Small intestine (tissue), 7 donors: ENCODE measurements around the gene MAPK6. TPM values are rescaled to one million over a fixed set of nuclear protein-coding genes. Genes with fewer than 3 reads are reported as not detected.

Experiments used
- DNase-seq, 2 donors: peaks; one replicate each; pipeline versions ENCODE4 v3.0.0 to v3.0.0-alpha.2; 2013
- FAIRE-seq: peaks from 2 replicates; lab custom pipeline; 2012; peaks lifted over from hg19 to GRCh38; lab: Jason Lieb, UNC
- H3K27ac ChIP-seq, 3 donors: one replicate each; pipeline ENCODE4 v1.5.1; 2013; ENCODE audit warnings: low read length in 2 of 3, mild to moderate bottlenecking in 2 of 3, control low read depth in 1 of 3, inconsistent platforms in 1 of 3, low read depth in 1 of 3, moderate library complexity in 1 of 3
- H3K27me3 ChIP-seq, 3 donors: one replicate each; pipeline ENCODE4 v1.6.1; 2013; ENCODE audit warnings: low read length in 3 of 3, inconsistent platforms in 1 of 3; ENCODE audit not compliant: control insufficient read depth in 3 of 3, insufficient read depth in 3 of 3
- H3K36me3 ChIP-seq, 3 donors: one replicate each; pipeline ENCODE4 v1.6.1; 2013; ENCODE audit warnings: low read length in 3 of 3, inconsistent platforms in 1 of 3, low read depth in 1 of 3, mild to moderate bottlenecking in 1 of 3, moderate library complexity in 1 of 3; ENCODE audit not compliant: control insufficient read depth in 3 of 3, insufficient read depth in 2 of 3
- H3K4me1 ChIP-seq, 3 donors: one replicate each; pipeline ENCODE4 v1.6.1; 2013; ENCODE audit warnings: low read length in 2 of 3, inconsistent platforms in 1 of 3, low read depth in 1 of 3, mild to moderate bottlenecking in 1 of 3, moderate library complexity in 1 of 3; ENCODE audit not compliant: control insufficient read depth in 3 of 3, insufficient read depth in 2 of 3
- H3K4me3 ChIP-seq, 3 donors: one replicate each; pipeline ENCODE4 v1.5.1; 2013; ENCODE audit warnings: low read length in 3 of 3, control low read depth in 1 of 3, inconsistent platforms in 1 of 3, low read depth in 1 of 3, mild to moderate bottlenecking in 1 of 3, moderate library complexity in 1 of 3
- H3K9me3 ChIP-seq, 2 donors: one replicate each; pipeline ENCODE4 v1.6.1; 2013; ENCODE audit warnings: low read depth in 1 of 2, low read length in 1 of 2; ENCODE audit not compliant: control insufficient read depth in 2 of 2, insufficient read depth in 1 of 2
- whole genome bisulfite sequencing, 3 donors: extraction: QIAGEN DNeasy Blood & Tissue Kit; methylation state at CpG; one replicate each; pipeline ENCODE4 v1.1.7; 2013; 5-methylcytosine and 5-hydroxymethylcytosine counted together
- polyA plus RNA-seq, 4 donors: library from polyadenylated mRNA; stranded (reverse) in 3 of 4; unstranded in 1 of 4; fragments of 200-250 nt in 3 of 4; fragments of 120-200 nt in 1 of 4; gene quantifications; one replicate each; pipeline versions ENCODE4 v1.2.1 to v1.2.3, GENCODE V29; 2013
- donor health status: healthy with polysubstance abuse.
- donor health status: control.
- donor health status: control.
- donor health status: Bipolar disorder and iron deficiency.
- donor health status: healthy.

Gene MAPK6
- polyA plus RNA-seq, 4 donors = 15.5 to 52.8 (median 27.6) TPM

DNA sequence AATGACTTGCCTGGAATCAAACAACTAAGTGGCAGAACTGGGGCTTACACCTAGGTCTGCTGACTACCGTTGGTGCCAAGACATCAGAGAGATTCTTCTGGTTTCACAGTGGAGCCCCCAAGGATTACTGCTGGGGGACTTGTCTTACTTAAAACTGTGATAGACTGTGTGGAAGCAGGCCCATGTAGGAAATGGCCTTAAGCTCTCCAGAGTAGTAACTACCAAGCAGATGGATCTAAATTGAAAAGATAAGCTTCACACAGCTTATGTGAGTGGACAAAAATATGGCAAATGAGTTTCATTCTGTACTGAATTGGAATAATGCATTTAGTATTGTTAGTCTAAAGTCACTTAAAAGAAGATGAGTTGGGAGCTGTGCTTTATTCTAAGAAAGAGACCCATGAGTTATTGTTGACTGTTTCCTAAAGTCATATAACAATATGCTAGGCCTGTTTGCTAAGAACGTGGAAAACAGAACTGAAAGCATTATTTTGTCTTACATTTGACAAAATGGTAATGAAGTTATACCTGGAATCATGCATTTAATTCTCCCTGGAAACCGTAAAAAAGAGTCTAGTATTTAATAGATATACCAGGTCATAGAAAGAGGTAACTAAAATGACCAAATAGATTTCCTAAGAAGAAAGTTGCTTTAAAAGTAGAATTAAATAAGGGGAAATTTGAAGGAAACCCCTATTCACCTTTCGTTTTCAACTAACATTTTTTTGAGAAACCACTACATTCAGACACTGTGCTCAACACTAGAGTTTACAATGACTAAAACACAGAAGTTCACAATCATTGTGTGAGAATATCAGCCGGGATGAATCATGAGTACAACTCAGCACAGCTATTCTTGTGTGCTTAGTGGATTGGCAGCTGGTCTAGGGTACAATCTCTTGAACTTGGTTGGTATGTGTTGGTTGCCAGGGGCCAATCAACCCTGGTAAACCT lies 13.0 kb upstream of the MAPK6 start:
- Histone ChIP-seq H3K36me3 (no peaks in the 10 kb centered on the region), H3K27me3 (no peaks in the 10 kb centered on the region), H3K9me3 (no peaks in the 10 kb centered on the region), H3K4me1 (peaks cover 0 to 11% (median 10%) of the 10 kb centered on the region in 3 donors), H3K4me3 (no peak overlapping the region), H3K27ac (peak overlapping the region in 1 of 3 donors; percentile 32)
- DNase-seq = no peak
- WGBS, 3 donors = 57 to 71% (median 68%) methylated on average over 5 of the region's 5 CpGs
- no peak for FAIRE-seq

DNA sequence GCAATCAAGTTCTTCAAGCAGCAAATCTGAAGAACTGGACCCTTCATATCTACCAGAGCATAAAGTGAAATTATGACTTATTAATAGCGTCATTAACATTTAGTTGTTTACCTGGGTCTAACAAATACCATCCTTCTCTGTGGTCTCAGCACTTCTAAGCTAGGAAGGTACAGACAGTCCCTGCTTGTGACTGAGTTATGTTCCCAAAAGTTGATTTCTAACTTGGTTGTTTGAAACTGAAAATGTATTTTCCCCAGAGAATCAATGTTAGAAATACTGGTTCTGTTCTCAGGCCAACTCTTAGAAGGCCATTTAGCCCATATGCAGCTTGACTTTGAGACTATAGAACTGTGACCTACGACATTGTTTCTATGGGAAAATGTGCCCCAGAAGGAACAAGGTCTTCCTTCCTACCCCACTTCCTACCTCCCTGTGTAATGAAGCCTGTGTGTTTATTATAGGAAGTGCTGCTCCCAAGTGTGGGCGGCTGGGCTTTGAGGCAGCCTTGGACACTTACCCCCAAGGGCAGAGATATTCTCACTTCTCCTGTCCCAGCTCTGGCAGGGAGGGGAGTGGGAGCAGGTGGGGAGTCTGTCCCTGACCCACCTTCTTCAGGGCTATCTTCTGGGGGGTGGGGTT lies 12.2 kb upstream of the MAPK6 start:
- FAIRE-seq (no peak), DNase-seq (peak in 1 of 2 donors; percentile 49)
- peaks cover 0 to 11% (median 10%) of the 10 kb centered on the region in 3 donors for H3K4me1 ChIP-seq
- H3K27me3 ChIP-seq = no peaks in the 10 kb centered on the region
- H3K9me3 ChIP-seq = no peaks in the 10 kb centered on the region
- 71 to 77% (median 73%) methylated on average over 3 of the region's 3 CpGs for WGBS, 3 donors
- no peak overlapping the region for H3K4me3 ChIP-seq
- peak overlapping the region in 1 of 3 donors; percentile 32 for H3K27ac ChIP-seq
- H3K36me3 ChIP-seq = no peaks in the 10 kb centered on the region

DNA sequence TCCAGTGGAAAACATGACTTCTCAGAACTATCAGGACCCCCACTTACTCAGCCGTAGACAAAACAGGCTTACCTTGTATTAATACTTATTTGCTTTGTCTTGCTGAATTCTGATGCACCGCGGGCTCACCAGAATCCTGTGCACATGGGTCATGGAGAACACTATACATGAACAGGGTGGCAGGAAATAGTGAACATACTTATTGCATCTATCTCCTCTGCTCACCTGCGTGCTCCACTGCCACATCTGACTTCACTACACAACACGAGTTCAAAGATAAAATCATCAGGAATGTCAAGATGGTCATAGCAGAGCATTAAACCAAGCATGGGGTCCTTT lies 10.7 kb upstream of the MAPK6 start:
- DNase-seq = no peak
- no peak for FAIRE-seq
- H3K4me1 ChIP-seq = peaks cover 0 to 11% (median 10%) of the 10 kb centered on the region in 3 donors
- no peak overlapping the region for H3K4me3 ChIP-seq
- WGBS, 3 donors = 87 to 91% (median 89%) methylated on average over 5 of the region's 5 CpGs
- no peaks in the 10 kb centered on the region for H3K27me3 ChIP-seq
- no peaks in the 10 kb centered on the region for H3K36me3 ChIP-seq
- H3K9me3 ChIP-seq = no peaks in the 10 kb centered on the region
- H3K27ac ChIP-seq = no peak overlapping the region

DNA sequence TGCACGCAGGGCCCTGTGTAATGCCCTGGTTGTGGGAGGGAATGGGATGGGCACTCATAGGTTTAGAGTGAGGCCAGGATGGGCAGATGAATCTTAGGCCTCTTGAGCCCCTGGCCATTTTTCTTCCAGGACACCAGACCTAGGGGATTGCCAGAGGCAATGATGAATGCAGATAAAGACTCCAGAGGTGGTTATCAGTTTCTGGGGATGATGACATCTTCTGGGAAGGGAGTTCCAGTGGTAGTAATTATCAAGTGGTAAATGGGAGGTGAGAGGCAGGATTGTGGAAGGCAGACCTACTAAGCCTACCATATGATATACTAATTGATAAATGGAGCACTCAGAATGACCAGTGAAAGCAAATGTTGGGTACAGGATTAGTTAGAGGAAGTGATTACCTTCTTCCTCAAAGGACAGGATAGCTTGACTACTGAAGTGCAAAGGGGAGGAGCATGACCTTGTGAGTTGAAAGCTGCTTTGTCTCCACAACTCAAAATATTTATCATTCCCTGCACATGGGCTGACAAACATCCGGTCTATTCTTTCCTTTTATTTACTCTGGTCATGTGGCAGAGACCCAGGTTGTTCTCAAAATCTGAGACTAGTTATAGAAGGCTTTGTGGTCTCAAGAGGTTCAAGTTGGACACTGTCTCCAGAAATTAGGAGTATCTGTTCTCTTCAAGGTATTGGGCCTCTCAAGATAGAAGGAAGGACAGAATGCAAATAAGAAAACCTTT lies 10.2 kb upstream of the MAPK6 start:
- 71 to 88% (median 80%) methylated on average over 2 of the region's 2 CpGs for WGBS, 3 donors
- no peaks in the 10 kb centered on the region for H3K36me3 ChIP-seq
- no peaks in the 10 kb centered on the region for H3K9me3 ChIP-seq
- no peak for DNase-seq
- H3K4me1 ChIP-seq = peaks cover 0 to 11% (median 10%) of the 10 kb centered on the region in 3 donors
- FAIRE-seq = no peak
- H3K27me3 ChIP-seq = no peaks in the 10 kb centered on the region
- H3K27ac ChIP-seq = no peak overlapping the region
- H3K4me3 ChIP-seq = no peak overlapping the region

DNA sequence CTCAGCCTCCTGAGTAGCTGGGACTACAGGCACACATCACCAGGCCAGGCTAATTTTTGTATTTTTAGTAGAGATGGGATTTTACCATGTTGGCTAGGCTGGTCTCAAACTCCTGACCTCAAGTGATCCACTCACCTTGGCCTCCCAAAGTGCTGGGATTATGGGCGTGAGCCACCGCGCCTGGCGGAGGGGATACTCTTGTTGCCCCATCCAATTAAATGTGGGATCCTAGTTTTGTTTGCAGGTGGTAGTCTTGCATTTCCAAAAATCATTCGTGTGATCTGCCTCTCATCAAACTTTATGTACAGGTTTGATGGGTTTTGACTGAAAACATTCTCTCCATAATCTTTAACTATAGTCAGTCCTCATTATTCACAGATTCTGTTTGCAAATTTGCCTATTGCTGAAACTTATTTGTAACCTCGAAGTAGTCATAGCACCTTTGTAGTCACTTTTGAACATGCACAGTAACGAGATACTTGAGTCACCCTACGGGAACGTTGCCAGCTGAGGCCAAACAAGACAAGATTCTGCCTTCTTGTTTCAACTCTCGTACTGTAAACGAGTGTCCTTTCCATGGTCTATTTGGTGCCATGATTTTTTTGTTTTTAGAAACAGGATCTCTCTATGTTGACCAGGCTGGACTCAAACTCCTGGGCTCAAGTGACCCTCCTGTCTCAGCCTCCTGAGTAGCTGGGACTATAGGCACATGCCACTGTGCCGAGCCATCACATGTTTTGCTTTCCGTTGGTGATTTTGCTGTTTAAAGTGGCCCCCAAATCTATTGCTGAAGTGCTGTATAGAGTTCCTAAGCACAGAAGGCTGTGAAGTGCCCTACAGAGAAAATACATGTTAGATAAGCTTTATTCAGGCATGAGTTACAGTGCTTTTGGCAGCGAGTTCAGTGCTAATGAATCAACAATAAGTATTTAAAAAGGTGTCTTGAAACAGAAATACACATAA lies 8.1 kb upstream of the MAPK6 start:
- Histone ChIP-seq H3K4me3 (no peak overlapping the region), H3K4me1 (peaks cover 0 to 11% (median 10%) of the 10 kb centered on the region in 3 donors), H3K9me3 (no peaks in the 10 kb centered on the region), H3K36me3 (no peaks in the 10 kb centered on the region), H3K27ac (no peak overlapping the region), H3K27me3 (no peaks in the 10 kb centered on the region)
- FAIRE-seq (no peak), DNase-seq (no peak)
- 74 to 81% (median 79%) methylated on average over 14 of the region's 14 CpGs for WGBS, 3 donors

DNA sequence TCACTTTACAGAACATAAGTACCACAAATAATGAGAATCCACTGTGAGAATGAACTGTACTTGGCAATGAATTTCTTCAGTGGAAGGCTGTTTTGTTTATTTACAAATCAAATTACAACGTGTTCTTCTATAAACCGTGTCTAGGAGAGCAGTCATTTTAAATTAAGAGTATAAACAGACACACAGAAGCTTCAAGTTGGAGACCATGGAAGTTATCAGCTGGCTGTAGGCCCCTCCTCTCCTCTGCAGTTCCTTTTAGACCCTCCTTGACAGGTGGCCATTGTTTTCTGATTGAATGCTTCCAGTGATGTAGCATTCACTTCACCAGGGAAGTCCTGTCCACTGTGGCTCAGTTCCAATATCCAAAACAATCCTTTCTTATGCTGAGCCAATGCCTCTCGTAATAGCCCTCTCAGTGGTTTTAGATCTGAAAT lies 7.3 kb upstream of the MAPK6 start:
- Histone ChIP-seq H3K36me3 (no peaks in the 10 kb centered on the region), H3K9me3 (no peaks in the 10 kb centered on the region), H3K27me3 (no peaks in the 10 kb centered on the region), H3K4me3 (no peak overlapping the region), H3K4me1 (peaks cover 0 to 9% (median 9%) of the 10 kb centered on the region in 3 donors), H3K27ac (peak overlapping the region in 1 of 3 donors; percentile 24)
- 53 to 73% (median 70%) methylated on average over 3 of the region's 3 CpGs for WGBS, 3 donors
- FAIRE-seq = no peak
- DNase-seq = no peak

DNA sequence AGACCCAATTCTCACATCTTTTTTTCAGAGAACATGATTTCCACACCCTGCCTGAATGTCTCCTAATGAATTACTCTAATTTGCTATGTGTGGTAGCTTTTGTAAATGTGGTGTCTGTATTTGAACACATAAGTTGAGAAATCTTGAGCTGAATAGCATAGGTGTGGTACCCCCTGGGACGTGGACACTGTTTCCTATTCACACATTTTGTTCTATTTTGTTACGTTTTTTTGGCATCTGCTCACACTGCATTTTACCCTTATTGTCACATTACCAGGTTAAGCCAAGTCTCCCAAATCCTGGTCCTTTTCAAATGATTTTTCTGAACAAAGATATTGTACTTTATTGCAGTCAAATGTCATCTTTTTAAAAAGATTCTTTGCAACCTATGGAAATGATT lies 6.8 kb upstream of the MAPK6 start:
- Histone ChIP-seq H3K4me1 (peaks cover 0 to 6% (median 4%) of the 10 kb centered on the region in 3 donors), H3K4me3 (no peak overlapping the region), H3K27me3 (no peaks in the 10 kb centered on the region), H3K36me3 (no peaks in the 10 kb centered on the region), H3K27ac (no peak overlapping the region), H3K9me3 (no peaks in the 10 kb centered on the region)
- DNase-seq (no peak), FAIRE-seq (no peak)
- 69 to 78% (median 72%) methylated on average over 2 of the region's 2 CpGs for WGBS, 3 donors
